ENCODE data around the gene NDUFAF3. TPM values are rescaled to one million over a fixed set of nuclear protein-coding genes. Genes with fewer than 3 reads are reported as not detected.

Gene NDUFAF3
- total and polyA plus RNA-seq, 10 of the 15 experiments (the other 5 are each of a cell fraction or from before 2014, with no cell fraction given) = 25.4 to 228 (median 63.9) TPM

- POLR2A ChIA-PET = no interaction called here
- Histone ChIP-seq H3K27ac (ENCODE audit: control insufficient read depth, insufficient read depth) (no peak overlapping the region), H4K20me1 (ENCODE audit: control insufficient read depth, insufficient read depth) (no peaks in the 10 kb centered on the region), H3K4me1 (ENCODE audit: control insufficient read depth, insufficient read depth, low read length) (no peaks in the 10 kb centered on the region), H3K79me2 (ENCODE audit: control insufficient read depth, insufficient read depth, low read length) (no peaks in the 10 kb centered on the region), H2AFZ (ENCODE audit: control insufficient read depth, low read depth, low read length) (no peak overlapping the region), H3K36me3 (ENCODE audit: control insufficient read depth in 2 of 2, insufficient read depth in 2 of 2, low read length in 1 of 2) (peaks cover 28 to 29% of the 10 kb centered on the region in 2 experiments), H3K9me3 (replicated peaks; ENCODE audit: control insufficient read depth, insufficient read depth, low read length) (no peaks in the 10 kb centered on the region), H3K4me3 (no peak overlapping the region), H3K27me3 (replicated peaks in 1 of 2; ENCODE audit: control insufficient read depth in 2 of 2, insufficient read depth in 2 of 2, low read length in 1 of 2) (no peaks in the 10 kb centered on the region), H3K9ac (ENCODE audit: control insufficient read depth, insufficient read depth, low read length) (no peak overlapping the region), H3K4me2 (ENCODE audit: control insufficient read depth, insufficient read depth) (no peak overlapping the region)
- SMC1A ChIA-PET (ENCODE audit: uncharacterized antibody, unreplicated experiment) = no interaction called here
- FAIRE-seq = no peak
- TF ChIP-seq ELK1 (IDR thresholded peaks at IDR 0.05; ENCODE audit: low read depth, low read length) (no peak), STAT3 (IDR thresholded peaks at IDR 0.05; ENCODE audit: low read depth, low read length) (no peak)
- DNase-seq (ENCODE audit: low read depth, low spot score) = no peak
- intact Hi-C loops (cut with micrococcal nuclease; ENCODE audit: unreplicated experiment) (no loop called here), in situ Hi-C loops (cut with MboI) (no loop called here)
- RAD21 ChIA-PET (ENCODE audit: unreplicated experiment) = no interaction called here
- CTCF ChIA-PET = no interaction called here
- no TSS peak for BruUV-seq (replicated peaks)
- no peak for ATAC-seq
Observed at GRCh38 chr3:48982016-48982415, 39.9 kb upstream of the NDUFAF3 start.

GRCh38 chr3:48982686-48983085 lies 39.2 kb upstream of the NDUFAF3 start:
- Histone ChIP-seq H2AFZ (ENCODE audit: control insufficient read depth, low read depth, low read length) (no peak overlapping the region), H3K4me2 (ENCODE audit: control insufficient read depth, insufficient read depth) (no peak overlapping the region), H3K4me3 (no peak overlapping the region), H3K27me3 (replicated peaks in 1 of 2; ENCODE audit: control insufficient read depth in 2 of 2, insufficient read depth in 2 of 2, low read length in 1 of 2) (no peaks in the 10 kb centered on the region), H3K9me3 (replicated peaks; ENCODE audit: control insufficient read depth, insufficient read depth, low read length) (no peaks in the 10 kb centered on the region), H4K20me1 (ENCODE audit: control insufficient read depth, insufficient read depth) (no peaks in the 10 kb centered on the region), H3K27ac (ENCODE audit: control insufficient read depth, insufficient read depth) (no peak overlapping the region), H3K9ac (ENCODE audit: control insufficient read depth, insufficient read depth, low read length) (no peak overlapping the region), H3K79me2 (ENCODE audit: control insufficient read depth, insufficient read depth, low read length) (no peaks in the 10 kb centered on the region), H3K36me3 (ENCODE audit: control insufficient read depth in 2 of 2, insufficient read depth in 2 of 2, low read length in 1 of 2) (peaks cover 27% of the 10 kb centered on the region in 2 experiments), H3K4me1 (ENCODE audit: control insufficient read depth, insufficient read depth, low read length) (no peaks in the 10 kb centered on the region)
- in situ Hi-C loops (cut with MboI) = no loop called here
- FAIRE-seq (no peak), ATAC-seq (no peak), DNase-seq (ENCODE audit: low read depth, low spot score) (no peak)
- BruUV-seq (replicated peaks) = no TSS peak
- SMC1A ChIA-PET (ENCODE audit: uncharacterized antibody, unreplicated experiment) = no interaction called here
- POLR2A ChIA-PET = no interaction called here
- RAD21 ChIA-PET (ENCODE audit: unreplicated experiment) = no interaction called here
- 80% methylated on average over 5 of the region's 5 CpGs for WGBS (ENCODE audit: insufficient coverage, insufficient replicate concordance, low lambda C conversion rate, missing lambda C conversion rate)
- CTCF ChIA-PET = no interaction called here
- intact Hi-C loops (cut with micrococcal nuclease; ENCODE audit: unreplicated experiment) = no loop called here
- TF ChIP-seq IKZF1 (conservative IDR thresholded peaks at IDR 0.05) = no peak
- TF ChIP-seq ESRRA (IDR thresholded peaks at IDR 0.05; ENCODE audit: low read length) = no peak
- no peak for TF ChIP-seq IRF3 (IDR thresholded peaks at IDR 0.05)
- no peak for TF ChIP-seq IRF5 (IDR thresholded peaks at IDR 0.05; ENCODE audit: borderline replicate concordance)
- TF ChIP-seq RAD51 (IDR thresholded peaks at IDR 0.05) = no peak
- TF ChIP-seq CTCF (IDR thresholded peaks at IDR 0.05 in 2 of 3, conservative IDR thresholded peaks at IDR 0.05 in 1 of 3; ENCODE audit: control insufficient read depth in 2 of 3, extremely low read depth in 1 of 3, insufficient read depth in 1 of 3, low read depth in 3 of 3, low read length in 3 of 3) = no peak
- no peak for TF ChIP-seq BACH1 (IDR thresholded peaks at IDR 0.05; ENCODE audit: borderline replicate concordance)
- TF ChIP-seq GABPA (IDR thresholded peaks at IDR 0.05; ENCODE audit: low read depth) = no peak
- TF ChIP-seq NR2C2 (IDR thresholded peaks at IDR 0.05; ENCODE audit: borderline replicate concordance, control insufficient read depth, insufficient read length, low read depth) = no peak
- TF ChIP-seq RCOR1 (conservative IDR thresholded peaks at IDR 0.05; ENCODE audit: low read depth, low read length) = no peak

Data from GM12878 (cell line).